ENCODE results near the gene LY6G5C.
"Not testable (repeated sequence)": the region's sequence is repeated elsewhere in the genome, so short reads cannot be mapped to it uniquely, and the experiment has no call there.

- not testable (repeated sequence) for TF ChIP-seq CTCF, POLR2A (IDR thresholded peaks at IDR 0.05)
Observed at GRCh38 chr6:31709157-31709556, 28.3 kb upstream of the LY6G5C start.

All from esophagus squamous epithelium (tissue), 4 donors.